ENCODE data around the gene ITGB3.

ITGB3 gene

GRCh38 chr17:47304186-47304585 lies 50.6 kb downstream of the ITGB3 start:
- DNase-seq, result no peak

GRCh38 chr17:47305302-47305923 lies 51.8 kb downstream of the ITGB3 start:
- no peak for DNase-seq

GRCh38 chr17:47310186-47310733 lies 56.6 kb downstream of the ITGB3 start:
- no peak for DNase-seq

GRCh38 chr17:47311420-47311819 lies 57.8 kb downstream of the ITGB3 start:
- DNase-seq, result no peak

- peak; percentile 67 for DNase-seq
These were observed 62.0 kb downstream of the ITGB3 start for GRCh38 chr17:47315451-47316266.

- DNase-seq, result no peak
These were observed 62.7 kb downstream of the ITGB3 start for GRCh38 chr17:47316311-47316710.

GRCh38 chr17:47317119-47317518 lies 63.5 kb downstream of the ITGB3 start:
- no peak for DNase-seq

- DNase-seq, result no peak
These were observed 64.7 kb downstream of the ITGB3 start for GRCh38 chr17:47318197-47318918.

GRCh38 chr17:47320879-47321502 lies 67.4 kb downstream of the ITGB3 start:
- DNase-seq, result no peak

- DNase-seq, result peak; percentile 96
These were observed 70.0 kb downstream of the ITGB3 start, which contains the start of gene EFCAB13 for GRCh38 chr17:47323382-47324223. Gene EFCAB13 (plus strand): TSS chr17:47323955. CDS start chr17:47328354, 4,399 bp downstream.

GRCh38 chr17:47324224-47325020 lies 70.8 kb downstream of the ITGB3 start:
- DNase-seq, result peak; percentile 73

- no peak for DNase-seq
These were observed 71.5 kb downstream of the ITGB3 start for GRCh38 chr17:47325176-47325575.

- no peak for DNase-seq
These were observed 76.9 kb downstream of the ITGB3 start for GRCh38 chr17:47330548-47330947.

GRCh38 chr17:47332287-47332686 lies 78.7 kb downstream of the ITGB3 start:
- DNase-seq, result no peak

- no peak for DNase-seq
These were observed 81.7 kb downstream of the ITGB3 start for GRCh38 chr17:47335101-47335936.

- DNase-seq, result no peak
These were observed 84.4 kb downstream of the ITGB3 start for GRCh38 chr17:47338026-47338425.

- DNase-seq, result no peak
These were observed 99.2 kb downstream of the ITGB3 start for GRCh38 chr17:47352848-47353247.

GRCh38 chr17:47358652-47359051 lies 105.0 kb downstream of the ITGB3 start:
- no peak for DNase-seq

Data from NCI-H774 (cell line).